H9 (cell line): Measurements from ENCODE around the gene CLPTM1L. TPM values are rescaled to one million over a fixed set of nuclear protein-coding genes. Genes with fewer than 3 reads are reported as not detected.
A peak's percentile ranks its signal among the peaks of the same experiment; 100 is the strongest.
"Not testable (repeated sequence)": the region's sequence is repeated elsewhere in the genome, so short reads cannot be mapped to it uniquely, and the experiment has no call there.

Experiments
- DNase-seq: peaks from one replicate; pipeline ENCODE4 v3.0.0-alpha.2; 2017
- H2AFZ ChIP-seq: one replicate; pipeline ENCODE4 v1.6.1; 2013; ENCODE audit warnings: mild to moderate bottlenecking, low read length, control low read depth, moderate library complexity
- H2AK5ac ChIP-seq: 2 replicates; pipeline ENCODE4 v1.6.1; 2013; ENCODE audit warnings: low read length, control low read depth, mixed read lengths; ENCODE audit not compliant: insufficient read length
- H2BK120ac ChIP-seq: one replicate; pipeline ENCODE4 v1.6.1; 2013; ENCODE audit warnings: low read depth, mild to moderate bottlenecking, low read length, control low read depth, inconsistent platforms; ENCODE audit not compliant: poor library complexity, severe bottlenecking
- H2BK12ac ChIP-seq: 2 replicates; pipeline ENCODE4 v1.6.1; 2013; ENCODE audit warnings: low read length, control low read depth, mixed read lengths, low read depth; ENCODE audit not compliant: insufficient read length
- H2BK15ac ChIP-seq: 2 replicates; pipeline ENCODE4 v1.6.1; 2013; ENCODE audit warnings: low read depth, low read length, control low read depth
- H2BK20ac ChIP-seq: one replicate; pipeline ENCODE4 v1.6.1; 2013; ENCODE audit warnings: low read depth, mild to moderate bottlenecking, low read length, control low read depth, inconsistent platforms; ENCODE audit not compliant: poor library complexity, severe bottlenecking
- H2BK5ac ChIP-seq: 2 replicates; pipeline ENCODE4 v1.6.1; 2013; ENCODE audit warnings: low read length, control low read depth, mixed read lengths; ENCODE audit not compliant: insufficient read length
- H3K14ac ChIP-seq: 2 replicates; pipeline ENCODE4 v1.6.1; 2013; ENCODE audit warnings: low read length, control low read depth; ENCODE audit not compliant: insufficient read depth
- H3K18ac ChIP-seq: 2 replicates; pipeline ENCODE4 v1.6.1; 2013; ENCODE audit warnings: low read depth, mild to moderate bottlenecking, mixed read lengths, low read length, control low read depth; ENCODE audit not compliant: insufficient read length
- H3K23ac ChIP-seq: 2 replicates; pipeline ENCODE4 v1.6.1; 2013; ENCODE audit warnings: low read length, control low read depth, mixed read lengths, low read depth; ENCODE audit not compliant: insufficient read length
- H3K23me2 ChIP-seq: 2 replicates; pipeline ENCODE4 v1.6.1; 2013; ENCODE audit warnings: low read depth, mild to moderate bottlenecking, mixed read lengths, low read length, control low read depth; ENCODE audit not compliant: insufficient read length, poor library complexity, severe bottlenecking
- H3K27ac ChIP-seq: 2 replicates; pipeline ENCODE4 v1.5.1; 2013; ENCODE audit warnings: low read length, control low read depth, mixed read lengths, low read depth; ENCODE audit not compliant: insufficient read length
- H3K27me3 ChIP-seq: 2 replicates; pipeline ENCODE4 v1.6.1; 2013; ENCODE audit warnings: low read length, control low read depth, inconsistent platforms; ENCODE audit not compliant: insufficient read depth
- H3K4ac ChIP-seq: 2 replicates; pipeline ENCODE4 v1.6.1; 2013; ENCODE audit warnings: low read depth, mild to moderate bottlenecking, control low read depth, inconsistent platforms, low read length, moderate library complexity
- H3K4me1 ChIP-seq: 2 replicates; pipeline ENCODE4 v1.6.1; 2013; ENCODE audit warnings: low read length, control low read depth, inconsistent platforms; ENCODE audit not compliant: insufficient read depth
- H3K4me2 ChIP-seq: 2 replicates; pipeline ENCODE4 v1.6.1; 2013; ENCODE audit warnings: low read length, control low read depth, mixed read lengths; ENCODE audit not compliant: insufficient read length, insufficient read depth
- H3K56ac ChIP-seq: 2 replicates; pipeline ENCODE4 v1.6.1; 2013; ENCODE audit warnings: low read depth, mild to moderate bottlenecking, mixed read lengths, low read length, control low read depth; ENCODE audit not compliant: insufficient read length
- H3K79me1 ChIP-seq: 2 replicates; pipeline ENCODE4 v1.6.1; 2013; ENCODE audit warnings: low read depth, mild to moderate bottlenecking, moderate library complexity, low read length, control low read depth, inconsistent platforms; ENCODE audit not compliant: insufficient read depth, poor library complexity, severe bottlenecking
- H3K79me2 ChIP-seq: 2 replicates; pipeline ENCODE4 v1.6.1; 2013; ENCODE audit warnings: low read length, control low read depth, inconsistent platforms; ENCODE audit not compliant: insufficient read depth
- H3K9ac ChIP-seq: 2 replicates; pipeline ENCODE4 v1.6.1; 2013; ENCODE audit warnings: low read length, control low read depth, mixed read lengths; ENCODE audit not compliant: insufficient read length; ENCODE audit errors: extremely low read depth
- H3K9me3 ChIP-seq: one replicate; pipeline ENCODE4 v1.6.1; 2013; ENCODE audit warnings: low read depth, low read length, inconsistent platforms; ENCODE audit not compliant: control insufficient read depth
- H3T11ph ChIP-seq: one replicate; pipeline ENCODE4 v1.6.1; 2013; ENCODE audit warnings: mild to moderate bottlenecking, low read length, control low read depth, inconsistent platforms
- H4K20me1 ChIP-seq: one replicate; pipeline ENCODE4 v1.6.1; 2013; ENCODE audit not compliant: control insufficient read depth, insufficient read length, insufficient read depth
- H4K5ac ChIP-seq: 2 replicates; pipeline ENCODE4 v1.6.1; 2013; ENCODE audit warnings: low read depth, mild to moderate bottlenecking, mixed read lengths, low read length, control low read depth; ENCODE audit not compliant: insufficient read length
- H4K8ac ChIP-seq: replicated peaks from 2 replicates; pipeline ENCODE4 v1.6.1; 2013; ENCODE audit warnings: low read length, control low read depth, mixed read lengths, low read depth; ENCODE audit not compliant: insufficient read length
- H4K91ac ChIP-seq: 2 replicates; pipeline ENCODE4 v1.6.1; 2013; ENCODE audit warnings: low read depth, mild to moderate bottlenecking, moderate library complexity, mixed read lengths, low read length, control low read depth; ENCODE audit not compliant: insufficient read length
- H3K27ac Mint-ChIP-seq, 3 experiments: 2 replicates in 2 of 3; 3 replicates in 1 of 3; pipeline ENCODE4 v1.8.0; 2020 to 2021; ENCODE audit warnings: mixed read lengths in 3 of 3, mild to moderate bottlenecking in 1 of 3, moderate library complexity in 1 of 3
- H3K27me3 Mint-ChIP-seq: 2 replicates; pipeline ENCODE4 v1.8.0; 2021; ENCODE audit warnings: low read depth, mild to moderate bottlenecking, moderate library complexity, mixed read lengths
- H3K36me3 Mint-ChIP-seq, 3 experiments: 2 replicates in 2 of 3; 3 replicates in 1 of 3; pipeline ENCODE4 v1.8.0; 2020 to 2021; ENCODE audit warnings: low read depth in 3 of 3, mixed read lengths in 3 of 3; ENCODE audit not compliant: insufficient read depth in 1 of 3
- H3K4me1 Mint-ChIP-seq, 2 experiments: 2 replicates each; pipeline ENCODE4 v1.8.0; 2020; ENCODE audit warnings: mixed read lengths in 2 of 2
- H3K4me3 Mint-ChIP-seq, 2 experiments: 2 replicates in 1 of 2; 3 replicates in 1 of 2; pipeline ENCODE4 v1.8.0; 2020 to 2021; ENCODE audit warnings: mild to moderate bottlenecking in 2 of 2, mixed read lengths in 2 of 2, moderate library complexity in 1 of 2
- H3K9me3 Mint-ChIP-seq, 2 experiments: 2 replicates in 1 of 2; 3 replicates in 1 of 2; pipeline ENCODE4 v1.8.0; 2020; ENCODE audit warnings: mild to moderate bottlenecking in 2 of 2, mixed read lengths in 2 of 2, moderate library complexity in 1 of 2
- WGBS: extraction: QIAGEN DNeasy Blood & Tissue Kit; methylation state at CpG from one replicate; pipeline ENCODE4 v1.1.7; 2013; ENCODE audit warnings: missing lambda C conversion rate, low lambda C conversion rate, mixed read lengths; ENCODE audit not compliant: insufficient read length; ENCODE audit errors: extremely low coverage; 5-methylcytosine and 5-hydroxymethylcytosine counted together
- total RNA-seq: library from RNA; stranded (reverse); gene quantifications from 2 replicates; pipeline ENCODE4 v1.2.1, GENCODE V29; 2021

The CLPTM1L gene
- total RNA-seq, 1 experiment from 2014 or later = 108 TPM

DNA sequence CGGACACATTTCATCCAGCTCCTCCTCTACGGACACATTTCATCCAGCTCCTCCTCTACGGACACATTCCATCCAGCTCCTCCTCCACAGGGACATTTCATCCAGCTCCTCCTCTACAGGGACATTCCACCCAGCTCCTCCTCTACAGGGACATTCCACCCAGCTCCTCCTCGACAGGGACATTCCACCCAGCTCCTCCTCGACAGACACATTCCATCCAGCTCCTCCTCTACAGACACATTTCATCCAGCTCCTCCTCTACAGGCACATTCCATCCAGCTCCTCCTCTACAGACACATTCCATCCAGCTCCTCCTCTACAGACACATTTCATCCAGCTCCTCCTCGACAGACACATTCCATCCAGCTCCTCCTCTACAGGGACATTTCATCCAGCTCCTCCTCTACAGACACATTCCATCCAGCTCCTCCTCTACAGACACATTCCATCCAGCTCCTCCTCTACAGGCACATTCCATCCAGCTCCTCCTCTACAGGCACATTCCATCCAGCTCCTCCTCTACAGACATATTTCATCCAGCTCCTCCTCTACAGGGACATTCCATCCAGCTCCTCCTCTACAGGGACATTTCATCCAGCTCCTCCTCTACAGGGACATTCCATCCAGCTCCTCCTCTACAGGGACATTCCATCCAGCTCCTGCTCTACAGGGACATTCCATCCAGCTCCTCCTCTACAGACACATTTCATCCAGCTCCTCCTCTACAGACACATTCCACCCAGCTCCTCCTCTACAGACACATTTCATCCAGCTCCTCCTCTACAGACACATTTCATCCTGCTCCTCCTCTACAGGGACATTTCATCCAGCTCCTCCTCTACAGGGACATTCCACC is 17.8 kb downstream of the CLPTM1L start:
- not testable (repeated sequence) for H2AFZ ChIP-seq, H3T11ph ChIP-seq, H3K56ac ChIP-seq, H3K79me1 ChIP-seq, H3K4me2 ChIP-seq, H3K4ac ChIP-seq, H4K91ac ChIP-seq, H3K9me3 Mint-ChIP-seq, H3K9me3 ChIP-seq, H4K8ac ChIP-seq, H4K5ac ChIP-seq, H2AK5ac ChIP-seq, H2BK20ac ChIP-seq, H2BK15ac ChIP-seq, H3K23ac ChIP-seq, H4K20me1 ChIP-seq, H3K27me3 ChIP-seq, H3K14ac ChIP-seq, H2BK12ac ChIP-seq, H3K9ac ChIP-seq, H3K23me2 ChIP-seq, H3K4me1 ChIP-seq, H3K27me3 Mint-ChIP-seq, H3K4me3 Mint-ChIP-seq, H2BK120ac ChIP-seq, H3K27ac ChIP-seq, H3K79me2 ChIP-seq, H3K4me1 Mint-ChIP-seq, H2BK5ac ChIP-seq
- H3K18ac ChIP-seq = peak overlapping the region; percentile 38
- peak overlapping the region; percentile 52 to 92 (median 75); a peak in 5 of 7 replicates for H3K27ac Mint-ChIP-seq
- WGBS = no CpG with 5 or more reads among the region's 6 CpGs
- peak; percentile 10 for DNase-seq
- peaks cover 45 to 79% (median 62%) of the 10 kb centered on the region in 3 experiments for H3K36me3 Mint-ChIP-seq

DNA sequence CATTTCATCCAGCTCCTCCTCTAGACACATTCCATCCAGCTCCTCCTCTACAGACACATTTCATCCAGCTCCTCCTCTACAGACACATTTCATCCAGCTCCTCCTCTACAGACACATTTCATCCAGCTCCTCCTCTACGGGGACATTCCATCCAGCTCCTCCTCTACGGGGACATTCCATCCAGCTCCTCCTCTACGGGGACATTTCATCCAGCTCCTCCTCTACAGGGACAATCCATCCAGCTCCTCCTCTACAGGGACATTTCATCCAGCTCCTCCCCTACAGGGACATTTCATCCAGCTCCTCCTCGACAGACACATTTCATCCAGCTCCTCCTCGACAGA is 18.4 kb downstream of the CLPTM1L start:
- H3K4me2 ChIP-seq, H3K79me2 ChIP-seq, H3K4me1 Mint-ChIP-seq, H3K79me1 ChIP-seq, H4K8ac ChIP-seq, H3K9me3 ChIP-seq, H2BK5ac ChIP-seq, H3K9me3 Mint-ChIP-seq, H3K23ac ChIP-seq, H2BK15ac ChIP-seq, H4K91ac ChIP-seq, H3K4ac ChIP-seq, H3K27me3 Mint-ChIP-seq, H2BK20ac ChIP-seq, H3K23me2 ChIP-seq, H2AFZ ChIP-seq, H3K4me1 ChIP-seq, H3K18ac ChIP-seq, H3T11ph ChIP-seq, H3K56ac ChIP-seq, H2AK5ac ChIP-seq, H3K14ac ChIP-seq, H3K27ac ChIP-seq, H3K9ac ChIP-seq, H3K27me3 ChIP-seq, H4K5ac ChIP-seq, H4K20me1 ChIP-seq, H2BK120ac ChIP-seq, H2BK12ac ChIP-seq: not testable (repeated sequence)
- no CpG with 5 or more reads among the region's 5 CpGs for WGBS
- Mint-ChIP-seq H3K27ac (peak overlapping the region in 2 of 3 experiments; percentile 75 to 92; a peak in 5 of 7 replicates), H3K4me3 (peak overlapping the region in 1 of 2 experiments; percentile 15; a peak in 1 of 5 replicates), H3K36me3 (peaks cover 44 to 79% (median 61%) of the 10 kb centered on the region in 3 experiments)
- peak; percentile 2 for DNase-seq
